ENCODE data around the gene CRIP3. TPM values are rescaled to one million over a fixed set of nuclear protein-coding genes. Genes with fewer than 3 reads are reported as not detected.

Gene CRIP3
- total and polyA plus RNA-seq, 2 of the 8 experiments (the other 6 are each of a cell fraction or from before 2014, with no cell fraction given), result 34.0 to 46.3 TPM

DNA sequence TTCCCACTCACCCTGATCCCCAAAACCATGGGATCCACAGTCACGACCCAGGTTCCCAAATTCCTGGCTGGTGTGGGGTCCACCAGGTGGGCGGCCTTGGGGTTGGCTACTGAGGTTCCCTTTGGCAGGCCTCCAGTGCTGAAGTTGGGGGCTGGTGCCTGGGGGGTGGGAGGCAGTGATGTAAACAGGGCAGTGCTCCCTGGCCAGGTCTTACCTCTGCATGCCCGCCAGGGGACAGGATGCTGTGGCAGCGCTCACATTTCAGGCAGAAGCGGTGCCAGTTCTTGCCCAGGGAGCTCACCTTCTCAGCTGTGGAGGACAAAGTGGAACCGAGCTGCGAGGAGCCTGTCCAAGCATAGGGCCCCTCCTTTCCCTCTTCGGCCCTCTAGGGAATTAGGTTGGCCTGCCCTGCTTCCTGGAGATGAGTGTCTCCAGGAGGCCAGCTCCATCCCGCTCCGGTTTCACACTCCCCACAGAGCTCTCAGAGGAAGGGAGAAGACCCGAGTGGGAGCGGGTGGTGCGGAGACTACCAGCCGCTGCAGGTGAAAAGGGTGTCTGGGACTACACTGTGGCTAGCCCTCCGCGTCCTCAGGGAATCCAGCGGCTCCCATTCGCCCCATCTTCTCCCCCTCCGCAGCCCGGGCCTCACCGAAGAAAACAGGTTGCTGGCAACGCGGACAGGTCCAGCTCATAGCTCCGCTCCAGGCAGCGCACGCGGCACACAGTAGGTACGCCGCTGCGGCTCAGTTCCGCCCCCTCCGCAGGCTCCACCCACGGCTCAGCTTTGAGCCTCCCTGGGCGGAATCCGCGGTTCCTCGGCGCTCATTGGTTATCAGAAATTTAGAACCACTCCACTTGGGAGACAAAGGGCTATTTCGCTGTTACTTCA, at the start of gene CRIP3 (continued):
- TF ChIP-seq SIRT6 (IDR thresholded peaks at IDR 0.05; ENCODE audit: low read length) (no peak), PHF8 (conservative IDR thresholded peaks at IDR 0.05; ENCODE audit: low read depth, low read length) (peak; percentile 22; the same call in 1 of the 2 replicates), TAF1 (IDR thresholded peaks at IDR 0.05; ENCODE audit: low read depth, low read length) (peak; percentile 61), SUZ12 (IDR thresholded peaks at IDR 0.05; ENCODE audit: low read length) (no peak), SP2 (IDR thresholded peaks at IDR 0.05; ENCODE audit: low read length) (no peak), KDM4A (IDR thresholded peaks at IDR 0.05; ENCODE audit: low read depth, low read length, severe bottlenecking) (peak; percentile 50), TAF7 (optimal IDR thresholded peaks at IDR 0.05; ENCODE audit: borderline replicate concordance, low read depth, low read length) (peak; percentile 13), E2F6 (IDR thresholded peaks at IDR 0.05) (peak; percentile 72), ASH2L (IDR thresholded peaks at IDR 0.05; ENCODE audit: low read length) (peak; percentile 42), TCF12 (IDR thresholded peaks at IDR 0.05; ENCODE audit: low read depth, low read length) (no peak), JUND (IDR thresholded peaks at IDR 0.05; ENCODE audit: low read length) (no peak), EGR1 (IDR thresholded peaks at IDR 0.05; ENCODE audit: borderline replicate concordance, low read depth, low read length) (no peak), BRCA1 (IDR thresholded peaks at IDR 0.05; ENCODE audit: low read depth, low read length) (no peak), NRF1 (IDR thresholded peaks at IDR 0.05; ENCODE audit: low read depth, low read length) (no peak), TBP (IDR thresholded peaks at IDR 0.05; ENCODE audit: low read depth, low read length) (0 out of 2 replicates have a peak, but pooled peaks have one; percentile 26), ZNF274 (IDR thresholded peaks at IDR 0.05; ENCODE audit: borderline replicate concordance, extremely low read depth, low read length) (no peak), EZH2 (IDR thresholded peaks at IDR 0.05; ENCODE audit: low read depth, low read length, severe bottlenecking) (no peak), GABPA (IDR thresholded peaks at IDR 0.05; ENCODE audit: borderline replicate concordance, insufficient read depth, low read length) (no peak), SAP30 (IDR thresholded peaks at IDR 0.05; ENCODE audit: insufficient read depth, insufficient replicate concordance, low read length) (peak; percentile 54), RAD21 (IDR thresholded peaks at IDR 0.05 in 1 of 2, conservative IDR thresholded peaks at IDR 0.05 in 1 of 2; ENCODE audit: low read depth in 2 of 2, low read length in 2 of 2) (peak; percentile 31 to 48; a peak in 3 of 4 replicates), CHD2 (IDR thresholded peaks at IDR 0.05; ENCODE audit: low read length) (no peak), USF2 (IDR thresholded peaks at IDR 0.05; ENCODE audit: low read length) (no peak)
